Measurements from ENCODE around the gene PAX2. TPM values are rescaled to one million over a fixed set of nuclear protein-coding genes. Genes with fewer than 3 reads are reported as not detected.
A peak's percentile ranks its signal among the peaks of the same experiment; 100 is the strongest.

PAX2 gene
- total RNA-seq, 3 donors from 2014 or later: not detected

DNA sequence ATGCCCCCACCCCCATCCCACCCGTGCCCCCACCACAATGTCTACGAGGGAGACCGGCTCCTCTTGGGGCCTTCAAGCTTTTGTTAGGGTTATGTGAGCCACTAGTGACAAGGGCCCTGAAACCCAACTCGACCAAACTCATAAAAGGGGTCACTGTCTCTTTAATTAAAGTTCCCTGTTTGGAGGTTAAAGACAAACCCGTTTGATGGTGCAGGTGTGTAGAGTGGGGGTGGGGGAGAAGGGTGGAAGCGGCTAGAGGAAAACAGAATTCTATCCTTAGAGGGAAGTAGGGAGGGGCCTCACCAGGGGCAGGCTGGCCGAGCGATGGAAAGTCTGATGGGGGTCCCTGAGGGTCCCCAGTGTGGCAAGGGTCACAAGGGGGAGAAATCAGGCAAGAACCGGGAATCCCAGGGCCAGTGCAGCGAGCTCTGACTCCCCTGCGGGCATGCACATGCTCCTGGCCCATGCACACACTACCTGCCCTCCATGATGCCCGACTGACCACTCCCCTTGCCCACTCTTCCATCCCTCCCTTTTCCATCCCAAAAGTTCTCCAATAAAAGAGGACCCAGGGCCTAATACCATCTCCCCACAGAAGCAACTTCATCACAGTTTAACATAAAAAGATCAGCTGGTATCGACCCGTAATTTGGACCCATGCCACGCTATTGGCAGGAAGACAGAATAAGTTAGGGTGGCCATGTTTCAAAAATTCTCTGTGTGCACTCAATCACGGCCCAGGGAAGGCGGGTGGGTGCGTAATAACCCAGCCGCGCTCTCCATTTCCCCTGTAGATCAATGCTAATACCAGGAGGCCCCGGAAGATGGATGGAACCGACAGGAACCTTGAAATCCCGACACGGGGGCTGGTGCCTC, 131.4 kb downstream of the PAX2 start:
- H3K4me3 Mint-ChIP-seq: no peak overlapping the region
- ATAC-seq (no peak), DNase-seq (no peak)
- H3K4me1 Mint-ChIP-seq (ENCODE audit: low read depth): no peaks in the 10 kb centered on the region
- no peaks in the 10 kb centered on the region for H3K36me3 Mint-ChIP-seq (ENCODE audit: insufficient read depth)
- H3K9me3 Mint-ChIP-seq: no peaks in the 10 kb centered on the region
- peaks cover 37% of the 10 kb centered on the region for H3K27me3 Mint-ChIP-seq (ENCODE audit: low read depth)

DNA sequence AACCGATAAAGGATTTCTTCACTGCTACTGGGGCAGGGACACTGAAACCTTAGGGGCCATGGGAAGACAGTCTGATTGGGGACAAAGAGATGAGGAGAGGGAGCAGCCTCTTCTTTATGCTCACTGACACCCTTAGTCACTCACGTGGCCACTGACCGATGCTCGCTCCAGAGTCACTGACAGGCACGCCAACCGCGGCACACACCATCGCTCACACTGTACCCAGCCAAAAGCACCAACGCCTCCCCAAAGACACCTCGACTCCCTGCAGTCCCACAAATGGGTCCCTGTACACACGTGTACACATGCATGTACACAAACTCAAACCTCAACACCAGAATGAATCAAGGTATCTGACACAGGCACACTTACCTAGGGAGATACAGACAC, 132.1 kb downstream of the PAX2 start:
- no peaks in the 10 kb centered on the region for H3K4me1 Mint-ChIP-seq (ENCODE audit: low read depth)
- DNase-seq (no peak), ATAC-seq (no peak)
- H3K9me3 Mint-ChIP-seq: no peaks in the 10 kb centered on the region
- no peak overlapping the region for H3K4me3 Mint-ChIP-seq
- H3K27me3 Mint-ChIP-seq (ENCODE audit: low read depth): peaks cover 37% of the 10 kb centered on the region
- no peaks in the 10 kb centered on the region for H3K36me3 Mint-ChIP-seq (ENCODE audit: insufficient read depth)

DNA sequence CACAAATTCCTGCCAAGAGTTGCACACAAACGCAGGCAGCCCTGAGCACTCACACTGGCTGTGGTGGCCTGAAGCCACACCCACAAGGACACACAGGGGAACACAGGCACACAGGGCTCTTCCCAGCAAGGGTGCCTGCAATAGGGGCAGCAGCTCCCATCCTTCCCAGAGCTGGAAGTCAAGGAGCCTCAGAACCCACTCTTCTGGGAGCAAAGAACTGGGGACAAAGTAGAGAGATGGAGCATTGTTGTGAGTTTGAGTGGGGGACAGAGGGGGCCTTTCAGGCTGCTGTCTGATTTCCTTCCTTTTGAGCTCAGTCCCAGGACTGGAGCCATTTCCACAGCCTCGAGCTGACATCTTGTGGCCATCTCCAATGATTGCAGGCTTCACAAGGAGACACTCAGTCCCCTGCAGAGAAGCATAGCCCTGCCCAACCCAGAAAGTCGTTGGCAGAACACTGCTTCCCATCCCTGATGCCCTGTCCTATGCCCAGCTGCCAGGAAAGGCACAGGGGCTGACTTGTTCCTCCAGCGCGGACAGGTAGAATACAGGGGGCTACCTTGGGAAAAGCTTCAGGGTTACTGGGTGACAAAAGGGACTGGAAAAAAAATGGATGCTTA, 133.0 kb downstream of the PAX2 start:
- no peaks in the 10 kb centered on the region for H3K9me3 Mint-ChIP-seq
- no peaks in the 10 kb centered on the region for H3K36me3 Mint-ChIP-seq (ENCODE audit: insufficient read depth)
- peaks cover 31% of the 10 kb centered on the region for H3K27me3 Mint-ChIP-seq (ENCODE audit: low read depth)
- H3K4me3 Mint-ChIP-seq: no peak overlapping the region
- ATAC-seq: peak; percentile 48 to 77
- no peaks in the 10 kb centered on the region for H3K4me1 Mint-ChIP-seq (ENCODE audit: low read depth)
- no peak for DNase-seq

Other genes with a start within 250 kb of the PAX2 start
- gene SEC31B, start 225.7 kb upstream of the PAX2 start, total RNA-seq: 1 to 10 TPM; 6.2 to 7.6 (median 6.9) TPM
- gene NDUFB8, start 215.7 kb upstream of the PAX2 start, total RNA-seq: 100 to 1,000 TPM; 261 to 286 (median 280) TPM
- 10 to 100 TPM; 42.8 to 52.6 (median 48.7) TPM for gene HIF1AN, start 209.6 kb upstream of the PAX2 start, total RNA-seq
- gene SLF2, start 167.4 kb downstream of the PAX2 start, total RNA-seq: 10 to 100 TPM; 16.6 to 18.6 (median 17.6) TPM
- under 1 TPM; 0.35 to 0.69 (median 0.48) TPM for gene SEMA4G, start 223.9 kb downstream of the PAX2 start, total RNA-seq
- 10 to 100 TPM; 68.8 to 76.3 (median 69.3) TPM for gene MRPL43, start 241.9 kb downstream of the PAX2 start, total RNA-seq
- 10 to 100 TPM; 49.8 to 55.5 (median 55.5) TPM for gene TWNK, start 242.0 kb downstream of the PAX2 start, total RNA-seq

Data from activated T-cell treated with anti-CD3 and anti-CD28 coated beads, Interleukin-2, amount 50 U/mL, for 4 hours (primary cell).